GM12874 (cell line): Measurements from ENCODE around the gene SLC29A1.

Source experiments
- TF ChIP-seq, protein P1 (sequence below): IDR thresholded peaks from 2 replicates; pipeline ENCODE4 v1.5.1; 2011; ENCODE audit warnings: low read depth, mild to moderate bottlenecking, control low read depth, low read length, moderate library complexity; ENCODE audit not compliant: insufficient read depth

The SLC29A1 gene

DNA sequence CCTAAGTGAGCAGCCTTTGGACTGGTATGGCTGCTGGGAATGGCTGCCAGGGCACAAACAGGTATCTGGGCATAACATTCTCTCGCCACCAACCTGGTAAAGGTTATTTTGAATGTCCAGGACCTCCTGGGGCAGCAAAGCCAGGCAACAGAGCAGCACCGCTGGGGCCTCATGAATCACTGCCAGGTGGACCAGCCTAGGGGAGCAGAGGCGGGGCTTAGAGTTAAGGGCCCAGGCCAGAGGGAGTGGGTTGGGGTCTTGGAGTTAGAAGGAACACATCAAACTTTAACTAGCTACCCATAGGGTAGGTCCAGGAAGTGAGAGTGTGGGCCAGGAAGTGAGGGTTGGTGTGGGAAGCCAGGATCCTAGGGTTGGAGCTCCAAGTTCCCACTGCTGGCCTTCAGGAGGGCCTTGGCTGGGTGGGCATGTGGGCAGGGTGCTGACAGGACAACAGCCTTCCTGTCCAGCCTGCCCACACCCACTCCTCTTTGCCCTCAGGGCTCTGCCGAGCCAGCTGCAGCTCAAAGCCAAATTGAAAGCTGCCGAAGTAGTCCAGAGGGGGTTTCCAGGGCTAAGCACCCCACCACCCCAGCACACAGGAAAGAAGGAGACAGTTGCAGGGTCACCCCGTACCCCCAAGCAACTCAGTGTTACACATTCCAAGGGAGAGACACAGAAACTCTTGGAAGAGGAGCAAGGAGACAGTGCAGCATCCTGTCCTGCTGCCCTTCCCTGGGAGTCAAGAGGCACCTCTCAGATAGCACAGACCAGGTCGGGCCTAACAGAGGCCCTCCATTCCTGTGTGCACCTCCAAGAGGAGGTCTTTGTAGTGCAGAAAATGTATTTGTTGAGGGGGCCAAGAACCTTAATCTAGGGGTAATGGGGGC, 39.3 kb downstream of the SLC29A1 start:
- TF ChIP-seq, protein P1, sequence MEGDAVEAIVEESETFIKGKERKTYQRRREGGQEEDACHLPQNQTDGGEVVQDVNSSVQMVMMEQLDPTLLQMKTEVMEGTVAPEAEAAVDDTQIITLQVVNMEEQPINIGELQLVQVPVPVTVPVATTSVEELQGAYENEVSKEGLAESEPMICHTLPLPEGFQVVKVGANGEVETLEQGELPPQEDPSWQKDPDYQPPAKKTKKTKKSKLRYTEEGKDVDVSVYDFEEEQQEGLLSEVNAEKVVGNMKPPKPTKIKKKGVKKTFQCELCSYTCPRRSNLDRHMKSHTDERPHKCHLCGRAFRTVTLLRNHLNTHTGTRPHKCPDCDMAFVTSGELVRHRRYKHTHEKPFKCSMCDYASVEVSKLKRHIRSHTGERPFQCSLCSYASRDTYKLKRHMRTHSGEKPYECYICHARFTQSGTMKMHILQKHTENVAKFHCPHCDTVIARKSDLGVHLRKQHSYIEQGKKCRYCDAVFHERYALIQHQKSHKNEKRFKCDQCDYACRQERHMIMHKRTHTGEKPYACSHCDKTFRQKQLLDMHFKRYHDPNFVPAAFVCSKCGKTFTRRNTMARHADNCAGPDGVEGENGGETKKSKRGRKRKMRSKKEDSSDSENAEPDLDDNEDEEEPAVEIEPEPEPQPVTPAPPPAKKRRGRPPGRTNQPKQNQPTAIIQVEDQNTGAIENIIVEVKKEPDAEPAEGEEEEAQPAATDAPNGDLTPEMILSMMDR, result no peak

DNA sequence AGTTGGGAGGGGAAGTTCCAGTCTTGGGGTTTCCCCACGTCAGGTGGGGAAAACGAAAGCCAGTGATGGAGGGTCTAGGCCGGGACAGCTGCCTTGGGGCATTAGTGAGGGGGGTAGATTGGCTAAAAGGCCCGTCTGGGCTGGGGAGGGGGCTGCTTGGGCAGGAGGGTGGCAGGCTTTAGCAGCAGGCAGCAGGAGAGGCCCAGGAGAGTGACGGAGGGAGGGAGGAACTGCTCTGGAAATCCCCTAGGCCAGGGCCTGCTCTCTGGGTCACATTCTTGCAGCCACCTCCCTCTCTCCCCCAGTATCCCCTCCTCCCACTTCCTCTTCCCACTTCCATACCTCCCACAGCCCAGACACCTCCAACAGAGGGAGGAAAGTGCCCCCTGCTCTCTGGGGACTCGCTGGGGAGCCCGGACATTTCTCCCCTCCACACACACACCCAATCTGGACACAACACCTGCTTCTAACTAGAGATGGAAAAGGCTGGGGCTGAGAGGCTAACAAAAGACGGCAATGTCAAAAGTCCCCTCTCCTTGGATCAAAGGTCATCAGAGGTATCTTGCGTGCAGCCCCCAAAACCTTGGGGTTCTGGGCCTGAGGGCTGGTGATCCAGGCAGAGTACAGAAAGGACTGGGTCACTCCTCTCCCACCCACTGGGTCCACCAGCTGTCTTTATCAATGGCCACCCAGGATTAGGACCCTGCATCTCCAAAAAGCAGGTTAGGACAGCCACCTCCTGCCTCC, 40.1 kb downstream of the SLC29A1 start:
- TF ChIP-seq, protein P1, result no peak

DNA sequence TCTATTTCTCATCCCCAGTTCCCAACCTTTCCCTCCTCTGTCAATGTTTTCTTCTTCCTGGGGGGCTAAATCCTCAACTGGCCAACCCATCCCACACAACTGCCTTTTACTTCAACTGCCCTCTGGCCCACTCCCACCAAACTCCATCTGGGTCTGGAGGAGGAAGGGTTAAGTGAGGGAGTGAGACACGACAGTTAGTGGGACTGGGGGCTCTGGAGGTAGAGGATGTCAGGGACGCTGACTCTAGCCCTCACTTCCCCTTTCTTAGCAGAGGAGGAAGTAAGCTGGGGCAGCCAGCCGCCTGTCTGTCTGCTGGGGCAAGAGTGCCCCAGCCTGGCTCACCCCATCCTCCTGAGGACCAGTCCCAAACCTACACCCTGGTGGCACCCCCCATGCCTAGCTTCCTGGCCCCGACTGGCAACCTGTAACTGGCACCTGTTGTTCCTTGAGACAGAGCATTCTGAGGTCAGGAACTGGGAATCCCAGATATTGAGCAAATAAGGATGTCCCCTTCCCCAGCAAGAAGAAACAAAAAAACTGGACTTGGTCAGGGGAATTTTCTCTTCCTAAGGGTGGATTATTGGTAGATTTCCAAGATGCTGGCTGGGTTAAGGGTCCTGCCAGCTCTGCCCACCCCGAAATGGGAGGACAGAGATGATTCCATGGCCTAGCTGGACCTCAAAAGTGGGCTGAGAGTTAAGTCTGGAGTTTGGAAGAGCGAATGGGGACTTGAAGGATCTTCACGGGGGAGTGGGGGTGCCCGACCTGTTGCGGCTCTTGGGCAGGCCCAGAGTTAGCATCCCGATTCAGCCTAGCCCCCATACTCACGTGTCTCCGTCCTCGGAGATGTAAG, 41.0 kb downstream of the SLC29A1 start:
- TF ChIP-seq, protein P1, result no peak

DNA sequence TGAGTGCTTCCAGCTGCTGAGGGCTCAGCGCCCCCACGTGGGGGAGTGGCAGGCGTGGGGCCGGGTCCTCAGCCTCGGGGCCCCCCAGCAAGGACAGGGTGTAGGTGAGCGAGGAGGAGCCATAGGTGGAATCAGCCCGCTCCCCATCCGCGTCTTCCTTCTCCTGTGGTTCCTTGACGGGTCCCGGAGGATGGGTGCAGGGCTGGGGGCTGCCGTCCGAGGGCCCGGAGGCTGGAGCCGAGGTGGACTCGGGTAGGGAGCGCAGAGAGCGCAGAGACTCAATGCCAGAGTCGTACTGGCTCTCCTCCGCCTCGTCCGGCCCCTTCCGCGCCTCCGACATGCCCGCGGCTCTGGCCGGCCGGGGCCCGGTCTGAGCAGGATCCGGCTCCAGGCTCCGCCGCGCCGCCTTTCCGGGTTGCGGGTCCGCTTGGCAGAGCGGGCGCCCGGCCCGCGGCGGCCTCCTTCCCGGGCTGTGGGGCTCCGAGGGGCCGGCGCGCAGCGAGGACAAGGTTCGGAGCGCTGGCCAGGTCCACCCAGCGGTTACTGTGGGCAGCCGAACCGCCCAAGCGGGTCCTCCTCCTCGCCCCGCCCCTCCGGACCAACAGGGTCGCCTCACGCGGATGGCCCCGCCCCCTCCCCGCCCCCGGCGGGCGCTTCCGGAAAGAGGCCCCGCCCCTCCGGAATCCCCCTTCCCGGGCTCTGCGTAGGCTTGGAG, 41.8 kb downstream of the SLC29A1 start, which contains the start of gene NFKBIE:
TSS of gene NFKBIE (minus strand) at position 545 of the 715 bp plus-strand sequence. CDS start at position 340, 205 bp downstream.
- TF ChIP-seq, protein P1, result peak; percentile 59

DNA sequence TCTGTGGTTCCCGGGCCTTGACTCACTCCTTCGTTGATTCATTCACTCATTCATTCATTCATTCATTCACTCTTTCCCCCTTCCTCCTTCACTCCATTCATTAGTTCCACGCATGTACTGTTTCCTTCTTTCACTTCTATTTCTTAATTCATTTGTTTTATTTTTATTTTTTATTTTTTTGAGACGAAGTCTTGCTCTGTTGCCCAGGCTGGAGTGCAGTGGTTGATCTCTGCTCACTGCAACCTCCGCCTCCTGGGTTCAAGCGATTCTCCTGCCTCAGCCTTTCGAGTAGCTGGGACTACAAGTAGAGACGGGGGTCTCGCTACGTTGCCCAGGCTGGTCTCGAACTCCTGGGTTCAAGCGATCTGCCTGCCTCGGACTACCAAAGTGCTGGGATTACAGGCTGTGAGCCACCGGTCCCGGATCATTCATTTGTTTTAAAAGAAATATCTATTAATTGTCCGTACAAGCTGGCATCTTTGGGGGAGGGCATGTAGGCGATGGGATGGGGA, 42.4 kb downstream of the SLC29A1 start:
- TF ChIP-seq, protein P1, result no peak

DNA sequence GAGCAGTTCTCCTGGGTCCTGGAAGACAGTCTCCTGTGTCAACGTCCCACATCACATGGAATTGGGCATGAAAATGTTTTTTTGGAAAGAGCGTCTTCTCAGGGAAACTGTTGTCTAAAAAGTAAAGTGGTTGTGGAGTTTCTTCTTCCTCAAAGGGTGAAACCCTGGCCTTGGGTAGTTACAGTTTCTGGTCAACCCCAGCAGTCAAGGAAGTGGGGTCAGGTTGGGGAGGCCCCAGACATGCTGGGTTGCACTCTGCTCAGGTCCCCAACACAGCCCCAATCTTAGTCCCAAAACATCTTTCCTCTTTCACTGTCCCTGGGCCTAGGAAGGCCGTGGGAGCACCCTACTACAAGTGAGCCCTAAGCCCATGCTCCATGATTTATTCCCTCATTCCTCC, 43.0 kb downstream of the SLC29A1 start:
- TF ChIP-seq, protein P1, result no peak
